ENCODE measurements around the gene NFATC4. TPM values are rescaled to one million over a fixed set of nuclear protein-coding genes. Genes with fewer than 3 reads are reported as not detected.

NFATC4 gene
- total RNA-seq, 1 experiment from 2014 or later = 10.7 TPM

DNA sequence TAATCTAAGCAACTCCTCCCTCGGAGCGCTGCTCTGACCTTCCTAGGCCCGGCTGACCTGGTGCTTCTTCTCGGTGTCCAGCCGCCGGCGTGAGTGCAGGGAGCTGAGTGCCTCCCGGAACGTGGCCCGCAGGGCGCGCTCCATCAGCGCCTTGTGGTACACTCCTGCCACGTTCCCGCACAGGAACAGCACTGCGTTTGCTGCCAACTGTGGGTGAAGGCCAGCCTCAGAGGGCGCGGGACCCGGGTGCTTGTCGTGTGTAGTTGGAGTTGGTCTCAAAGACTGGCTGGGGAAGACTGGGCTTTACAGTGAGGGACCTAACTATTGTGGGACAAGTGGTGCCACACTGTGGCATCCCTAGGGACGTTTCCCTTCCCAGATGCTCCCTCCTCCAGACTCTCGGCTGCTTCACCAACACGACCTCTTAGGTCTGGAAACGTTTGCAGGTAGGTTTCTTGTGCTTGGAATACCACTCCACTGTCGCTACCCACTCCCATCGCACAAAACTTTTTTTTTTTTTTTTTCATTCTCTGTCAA lies 36.2 kb upstream of the NFATC4 start:
- Mint-ChIP-seq H3K36me3 (ENCODE audit: insufficient read depth, unreplicated experiment) (peaks cover 8% of the 10 kb centered on the region), H3K4me3 (ENCODE audit: low read depth, unreplicated experiment) (peak overlapping the region; percentile 72), H3K27ac (ENCODE audit: unreplicated experiment) (peak overlapping the region; percentile 52), H3K27me3 (ENCODE audit: unreplicated experiment) (no peaks in the 10 kb centered on the region), H3K9me3 (ENCODE audit: low read depth, unreplicated experiment) (no peaks in the 10 kb centered on the region), H3K4me1 (ENCODE audit: low read depth, unreplicated experiment) (peaks cover 32% of the 10 kb centered on the region)
- intact Hi-C loops (cut with micrococcal nuclease; ENCODE audit: unreplicated experiment) = loop anchor here (5.0 kb wide), 2 partner anchors 36 to 346 kb away; partner anchors contain the start of gene NFATC4
- CTCF ChIA-PET = interaction anchor here (0.7 to 3.3 kb wide), 7 partner anchors 32 to 100 kb away, joined by 3 to 46 read pairs (median 9); partner anchors contain the start of genes CBLN3, DHRS1, KHNYN and NOP9
- no TSS peak for BruUV-seq (replicated peaks)
- DNase-seq = no peak
- TF ChIP-seq, protein P1, sequence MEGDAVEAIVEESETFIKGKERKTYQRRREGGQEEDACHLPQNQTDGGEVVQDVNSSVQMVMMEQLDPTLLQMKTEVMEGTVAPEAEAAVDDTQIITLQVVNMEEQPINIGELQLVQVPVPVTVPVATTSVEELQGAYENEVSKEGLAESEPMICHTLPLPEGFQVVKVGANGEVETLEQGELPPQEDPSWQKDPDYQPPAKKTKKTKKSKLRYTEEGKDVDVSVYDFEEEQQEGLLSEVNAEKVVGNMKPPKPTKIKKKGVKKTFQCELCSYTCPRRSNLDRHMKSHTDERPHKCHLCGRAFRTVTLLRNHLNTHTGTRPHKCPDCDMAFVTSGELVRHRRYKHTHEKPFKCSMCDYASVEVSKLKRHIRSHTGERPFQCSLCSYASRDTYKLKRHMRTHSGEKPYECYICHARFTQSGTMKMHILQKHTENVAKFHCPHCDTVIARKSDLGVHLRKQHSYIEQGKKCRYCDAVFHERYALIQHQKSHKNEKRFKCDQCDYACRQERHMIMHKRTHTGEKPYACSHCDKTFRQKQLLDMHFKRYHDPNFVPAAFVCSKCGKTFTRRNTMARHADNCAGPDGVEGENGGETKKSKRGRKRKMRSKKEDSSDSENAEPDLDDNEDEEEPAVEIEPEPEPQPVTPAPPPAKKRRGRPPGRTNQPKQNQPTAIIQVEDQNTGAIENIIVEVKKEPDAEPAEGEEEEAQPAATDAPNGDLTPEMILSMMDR (IDR thresholded peaks at IDR 0.05; ENCODE audit: unreplicated experiment) = no peak

DNA sequence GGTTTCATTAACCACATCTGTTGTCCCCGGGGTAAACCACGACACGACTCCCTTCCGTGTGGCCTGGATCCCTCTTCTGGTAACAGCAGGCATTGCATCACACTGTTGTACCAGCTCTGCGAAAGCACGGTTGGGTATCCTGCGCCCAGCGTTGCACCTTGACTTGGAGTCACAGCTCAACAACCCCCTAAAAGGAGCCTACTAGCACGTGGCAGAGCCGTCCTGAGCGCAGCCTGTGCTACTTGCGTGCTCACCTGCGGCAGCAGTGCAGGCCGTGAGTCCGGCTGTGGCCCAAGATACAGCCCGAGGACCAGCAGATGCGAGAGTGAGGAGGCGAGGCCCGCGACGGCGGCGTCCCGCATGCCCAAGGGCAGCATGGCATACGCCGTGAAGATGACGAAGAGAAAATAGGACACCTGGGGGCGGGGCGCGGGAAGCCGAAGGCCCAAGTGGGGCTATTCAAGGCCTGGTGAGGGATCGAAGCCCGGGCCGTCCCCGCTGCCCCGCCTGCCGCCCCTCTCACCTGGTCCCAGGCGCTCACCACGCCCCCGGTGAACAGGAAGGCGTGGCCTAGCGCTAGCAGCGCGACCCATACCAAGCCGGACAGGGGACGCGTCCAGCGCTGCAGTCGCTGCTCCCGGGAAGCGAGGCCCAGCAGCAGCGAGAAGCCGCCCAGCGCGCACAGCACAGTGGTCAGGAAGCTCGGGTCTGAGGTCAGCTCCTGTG lies 35.6 kb upstream of the NFATC4 start:
- peaks cover 32% of the 10 kb centered on the region for H3K4me1 Mint-ChIP-seq (ENCODE audit: low read depth, unreplicated experiment)
- no peaks in the 10 kb centered on the region for H3K27me3 Mint-ChIP-seq (ENCODE audit: unreplicated experiment)
- H3K9me3 Mint-ChIP-seq (ENCODE audit: low read depth, unreplicated experiment) = no peaks in the 10 kb centered on the region
- CTCF ChIA-PET = interaction anchor here (0.7 to 3.3 kb wide), 13 partner anchors 16 to 104 kb away, joined by 3 to 46 read pairs (median 6); partner anchors contain the start of genes CBLN3, DHRS1, KHNYN and NOP9
- BruUV-seq (replicated peaks) = no TSS peak
- peak; percentile 79 for DNase-seq
- peak overlapping the region; percentile 72 for H3K4me3 Mint-ChIP-seq (ENCODE audit: low read depth, unreplicated experiment)
- TF ChIP-seq, protein P1 (IDR thresholded peaks at IDR 0.05; ENCODE audit: unreplicated experiment) = peak; percentile 54
- H3K36me3 Mint-ChIP-seq (ENCODE audit: insufficient read depth, unreplicated experiment) = peaks cover 8% of the 10 kb centered on the region
- peak overlapping the region; percentile 52 for H3K27ac Mint-ChIP-seq (ENCODE audit: unreplicated experiment)
- intact Hi-C loops (cut with micrococcal nuclease; ENCODE audit: unreplicated experiment) = loop anchor here (5.0 kb wide), 2 partner anchors 35 to 345 kb away; partner anchors contain the start of gene NFATC4

GRCh38 chr14:24334431-24335291 lies 33.3 kb upstream of the NFATC4 start, which contains the start of gene ADCY4:
Gene ADCY4 (minus strand): TSS chr14:24335071. CDS start chr14:24334652, 419 bp downstream.
- intact Hi-C loops (cut with micrococcal nuclease; ENCODE audit: unreplicated experiment) = loop anchor here (5.0 kb wide), 2 partner anchors 33 to 343 kb away; partner anchors contain the start of gene NFATC4
- no TSS peak for BruUV-seq (replicated peaks)
- Mint-ChIP-seq H3K4me3 (ENCODE audit: low read depth, unreplicated experiment) (peak within 1 kb of the TSS; percentile 72), H3K27me3 (ENCODE audit: unreplicated experiment) (no peaks in the 10 kb centered on the region), H3K27ac (ENCODE audit: unreplicated experiment) (no peak within 1 kb of the TSS), H3K4me1 (ENCODE audit: low read depth, unreplicated experiment) (peaks cover 32% of the 10 kb centered on the region), H3K36me3 (ENCODE audit: insufficient read depth, unreplicated experiment) (peaks cover 13% of the 10 kb centered on the region), H3K9me3 (ENCODE audit: low read depth, unreplicated experiment) (no peaks in the 10 kb centered on the region)
- CTCF ChIA-PET = interaction anchor here (2.7 kb wide), 1 partner anchor 101 kb away, joined by 22 read pairs; no protein-coding TSS in a partner anchor
- no peak for DNase-seq
- TF ChIP-seq, protein P1 (IDR thresholded peaks at IDR 0.05; ENCODE audit: unreplicated experiment) = no peak
